H4 (cell line): ENCODE measurements around the gene SGSH. TPM values are rescaled to one million over a fixed set of nuclear protein-coding genes. Genes with fewer than 3 reads are reported as not detected.

Source experiments
- DNase-seq: peaks from one replicate; pipeline ENCODE4 v3.0.0-alpha.2; 2015; ENCODE audit warnings: low spot score
- total RNA-seq: library from RNA; depleted of rRNA; stranded (reverse); fragments of >200 nt; shearing (Covaris generic); gene quantifications from 2 replicates; pipeline ENCODE4 v1.2.3, GENCODE V29; 2014

The SGSH gene
- total RNA-seq, 1 experiment from 2014 or later: 12.3 TPM

DNA sequence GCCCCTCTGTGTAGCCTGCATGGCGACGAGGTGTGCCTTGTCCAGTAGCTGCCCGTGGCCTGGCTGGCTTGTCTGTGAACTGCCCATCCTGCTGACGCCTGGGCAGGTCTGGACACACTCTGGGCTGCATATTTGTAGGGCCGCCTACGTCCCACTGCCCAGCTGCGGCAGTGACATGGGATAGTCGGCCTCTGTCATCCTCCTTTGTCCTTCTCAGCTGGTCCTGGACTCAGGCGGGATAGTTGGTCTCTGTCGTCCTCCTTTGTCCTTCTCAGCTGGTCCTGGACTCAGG is 35.8 kb downstream of the SGSH start:
- DNase-seq: no peak

DNA sequence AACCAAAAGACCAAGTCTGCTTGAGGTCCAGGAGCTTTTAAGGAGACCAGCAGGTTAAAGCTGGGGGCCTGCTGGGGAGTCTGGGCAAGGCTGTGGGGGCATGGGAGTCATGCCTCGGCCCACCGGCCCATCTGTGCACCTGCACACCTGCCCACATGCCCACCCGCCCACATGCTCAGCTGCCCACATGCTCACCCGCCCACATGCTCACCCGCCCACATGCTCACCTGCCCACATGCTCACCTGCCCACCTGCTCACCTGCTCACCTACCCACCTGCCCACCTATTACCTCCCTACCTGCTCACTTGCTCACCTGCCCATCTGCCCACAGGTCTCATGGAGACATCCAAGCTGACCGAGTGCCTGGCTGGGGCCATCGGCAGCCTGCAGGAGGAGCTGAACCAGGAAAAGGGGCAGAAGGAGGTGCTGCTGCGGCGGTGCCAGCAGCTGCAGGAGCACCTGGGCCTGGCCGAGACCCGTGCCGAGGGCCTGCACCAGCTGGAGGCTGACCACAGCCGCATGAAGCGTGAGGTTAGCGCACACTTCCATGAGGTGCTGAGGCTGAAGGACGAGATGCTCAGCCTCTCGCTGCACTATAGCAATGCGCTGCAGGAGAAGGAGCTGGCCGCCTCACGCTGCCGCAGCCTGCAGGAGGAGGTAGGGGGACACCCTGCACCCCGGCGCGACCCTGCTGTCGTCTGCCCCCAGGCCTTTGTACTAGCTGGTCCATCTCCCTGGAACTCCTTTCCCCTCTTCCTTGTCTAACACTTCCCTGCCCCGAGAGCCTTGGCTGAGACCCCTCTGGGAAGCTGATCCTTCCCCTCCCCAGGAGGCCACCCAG is 36.3 kb downstream of the SGSH start:
- no peak for DNase-seq

DNA sequence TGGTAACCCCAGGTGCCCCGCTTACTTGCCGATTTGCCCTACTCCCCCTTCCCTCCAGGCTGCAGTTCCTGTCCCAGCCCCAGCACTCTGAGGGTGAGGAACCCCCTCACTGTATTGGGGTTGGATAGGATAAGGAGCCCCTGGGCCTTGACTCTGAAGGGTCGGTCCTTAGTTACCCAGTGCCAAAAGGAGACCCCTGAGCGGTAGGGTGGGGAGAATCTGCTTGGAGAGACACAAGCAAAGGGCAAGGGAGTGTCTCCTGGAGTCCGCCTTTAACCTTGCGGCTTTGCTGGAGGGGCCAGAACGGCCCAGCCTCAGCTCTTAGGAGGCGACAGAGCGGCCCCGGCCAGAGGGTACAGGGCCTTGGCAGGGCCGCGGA is 37.3 kb downstream of the SGSH start:
- no peak for DNase-seq

DNA sequence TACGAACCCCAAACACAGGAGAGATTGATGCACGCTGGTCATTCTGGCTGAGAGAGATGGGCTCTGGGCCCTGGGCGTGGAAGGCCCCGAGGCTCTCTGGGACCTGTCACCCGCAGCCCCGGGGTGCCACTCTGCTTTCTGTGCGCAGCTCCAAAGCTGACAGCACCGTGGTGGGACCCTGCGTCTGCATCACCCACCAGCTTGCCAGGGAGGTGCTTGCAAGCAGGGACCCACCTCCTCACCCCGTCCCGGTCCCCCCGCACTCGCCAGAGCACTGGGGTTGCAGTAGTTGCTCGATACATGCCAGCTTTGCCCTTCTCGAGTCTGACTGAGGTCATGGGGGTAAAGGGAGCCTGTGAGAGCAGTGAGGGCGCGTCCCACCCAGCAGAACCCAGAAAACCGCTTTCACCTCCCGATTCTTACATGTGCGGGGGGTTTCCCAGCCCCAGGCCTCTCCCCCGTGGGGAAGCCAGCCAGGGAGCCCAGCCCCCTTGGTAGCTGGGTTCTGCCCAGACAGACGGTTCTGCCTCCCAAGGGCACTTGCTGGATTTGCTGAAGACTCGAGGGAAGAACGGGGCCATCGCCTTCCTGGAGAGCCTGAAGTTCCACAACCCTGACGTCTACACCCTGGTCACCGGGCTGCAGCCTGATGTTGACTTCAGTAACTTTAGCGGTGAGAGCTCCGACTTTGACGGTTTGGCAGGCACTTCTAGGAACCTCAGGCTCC is 37.9 kb downstream of the SGSH start:
- no peak for DNase-seq

DNA sequence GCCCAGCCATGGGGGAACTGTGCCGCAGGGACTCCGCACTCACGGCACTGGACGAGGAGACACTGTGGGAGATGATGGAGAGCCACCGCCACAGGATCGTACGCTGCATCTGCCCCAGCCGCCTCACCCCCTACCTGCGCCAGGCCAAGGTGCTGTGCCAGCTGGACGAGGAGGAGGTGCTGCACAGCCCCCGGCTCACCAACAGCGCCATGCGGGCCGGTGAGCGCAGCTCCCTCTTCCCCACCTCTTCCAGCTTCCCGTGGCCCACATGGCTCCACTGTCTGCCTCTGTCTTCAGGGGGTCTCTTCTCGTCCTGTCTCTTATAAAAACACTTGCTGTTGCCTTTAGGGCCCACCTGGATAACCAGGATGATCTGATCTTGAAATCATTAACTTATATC is 38.7 kb downstream of the SGSH start:
- DNase-seq: no peak

DNA sequence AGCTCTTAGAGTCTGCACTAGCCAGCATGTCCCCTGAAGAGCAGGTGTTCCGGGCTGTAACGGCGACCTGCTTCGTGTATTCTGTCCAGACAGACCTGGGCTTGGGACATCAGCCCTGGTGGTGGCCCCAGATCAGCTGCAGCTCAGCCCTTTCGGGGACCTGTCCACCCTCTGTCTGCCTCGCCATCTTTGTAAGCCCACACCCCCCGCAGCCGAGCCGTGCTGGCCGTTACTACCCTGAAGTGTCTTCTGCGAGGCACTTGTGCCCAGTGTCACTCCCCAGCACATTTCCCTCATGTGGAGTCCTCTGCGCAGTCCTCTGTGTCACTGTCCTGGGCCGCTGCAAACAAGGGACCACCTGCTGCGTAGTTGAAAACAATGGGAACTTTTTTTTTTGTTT is 39.9 kb downstream of the SGSH start:
- no peak for DNase-seq

DNA sequence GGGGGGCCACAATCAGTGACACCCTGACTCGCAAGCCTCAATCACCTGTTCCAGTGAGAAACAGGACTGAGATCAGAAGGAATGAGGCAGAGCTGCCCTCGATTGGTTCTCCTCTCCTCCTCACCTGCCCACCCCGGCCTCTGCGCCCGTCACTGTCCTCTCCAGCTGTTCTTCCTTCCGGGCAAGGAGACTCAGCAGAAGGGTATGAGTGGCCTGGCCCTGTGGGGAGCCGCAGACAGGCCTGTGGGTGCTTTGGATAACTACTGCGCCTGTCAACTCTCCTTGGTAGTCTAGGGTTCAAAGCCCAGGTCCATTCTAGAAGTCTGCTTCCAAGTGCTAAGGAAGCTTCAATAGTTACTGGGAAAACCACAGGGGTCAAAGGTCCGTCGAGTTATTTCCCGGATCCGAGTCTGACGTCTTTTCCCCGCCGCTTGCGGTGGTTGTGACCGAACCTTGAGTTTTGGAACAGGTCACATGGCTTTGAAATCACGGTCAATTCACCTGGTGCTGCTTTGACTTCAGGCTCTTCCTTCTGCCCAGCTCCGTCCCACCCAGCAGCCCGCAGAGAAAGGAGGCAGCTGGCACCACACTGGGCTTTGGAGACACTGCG is 42.0 kb downstream of the SGSH start:
- DNase-seq: no peak

DNA sequence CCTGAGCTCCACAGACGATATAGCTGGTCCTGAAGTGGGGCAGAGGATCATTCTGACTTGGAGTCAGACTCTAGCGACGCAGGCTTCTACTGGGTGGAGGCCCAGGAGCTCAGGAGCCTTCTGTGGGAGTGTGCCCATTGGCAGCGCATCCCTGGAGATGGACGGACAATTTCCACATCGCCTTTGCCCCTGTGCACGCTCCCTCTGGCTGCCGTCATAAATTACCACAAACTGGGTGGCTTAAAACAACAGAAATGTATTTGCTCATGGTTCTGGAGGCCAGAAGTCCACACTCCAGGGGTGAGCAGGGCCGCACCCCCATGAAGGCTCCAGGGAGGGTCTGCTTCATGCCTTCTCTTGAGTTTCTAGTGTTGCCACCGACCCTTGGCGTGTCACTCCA is 43.4 kb downstream of the SGSH start:
- no peak for DNase-seq

DNA sequence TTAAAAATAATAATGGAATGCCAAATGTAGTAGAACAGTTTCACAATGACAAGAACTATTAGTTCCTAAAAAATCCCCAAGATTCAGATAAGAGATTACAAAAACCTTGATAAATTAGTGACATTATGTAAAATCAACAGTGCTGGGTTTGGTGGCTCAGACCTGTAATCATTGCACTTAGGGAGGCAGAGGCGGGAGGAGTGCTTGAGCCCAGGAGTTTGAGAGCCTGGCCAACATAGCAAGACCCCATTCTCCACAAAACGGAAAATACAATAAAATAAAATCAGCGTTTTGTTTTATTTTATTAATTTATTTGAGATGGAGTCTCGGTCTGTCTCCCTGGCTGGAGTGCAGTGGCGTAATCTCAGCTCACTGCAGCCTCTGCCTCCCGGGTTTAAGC is 46.2 kb downstream of the SGSH start:
- no peak for DNase-seq

DNA sequence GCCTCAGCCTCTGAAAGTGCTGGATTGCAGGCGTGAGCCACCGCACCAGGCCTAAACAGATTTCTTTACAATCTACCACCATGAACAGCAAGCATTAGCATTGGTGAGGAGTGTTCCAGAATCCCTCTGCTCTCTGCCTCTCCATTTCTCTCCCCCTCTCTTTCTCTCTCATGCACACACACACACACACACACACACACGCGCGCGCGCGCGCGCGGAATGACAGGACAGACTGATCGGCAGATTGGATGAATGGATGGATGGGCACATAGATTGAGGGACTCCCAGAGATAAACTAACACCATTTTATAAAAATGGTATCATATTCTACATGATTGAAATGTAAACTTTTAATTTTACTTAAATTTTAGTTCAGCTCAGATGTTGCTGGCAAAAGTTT is 47.0 kb downstream of the SGSH start:
- DNase-seq: no peak

DNA sequence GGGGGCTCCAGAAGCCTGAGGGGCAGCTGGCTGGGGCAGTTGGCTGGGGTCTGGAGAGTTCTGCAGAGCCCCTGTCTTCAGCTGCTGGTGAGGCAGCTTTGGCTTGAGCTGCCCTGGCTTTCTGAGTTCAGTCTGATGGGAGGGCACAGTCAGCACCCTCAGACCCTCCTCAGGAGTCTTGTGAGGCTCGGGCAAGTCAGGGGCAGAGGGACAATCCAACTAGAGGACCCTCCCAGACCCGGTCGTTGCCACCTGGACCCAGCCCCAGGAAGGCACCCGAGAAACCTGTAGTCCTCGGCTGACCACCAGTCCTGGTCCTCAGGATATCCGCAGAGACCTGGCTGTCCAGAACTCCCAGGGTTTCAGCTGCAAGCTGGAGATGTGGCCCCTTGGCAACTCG is 48.5 kb downstream of the SGSH start:
- no peak for DNase-seq

DNA sequence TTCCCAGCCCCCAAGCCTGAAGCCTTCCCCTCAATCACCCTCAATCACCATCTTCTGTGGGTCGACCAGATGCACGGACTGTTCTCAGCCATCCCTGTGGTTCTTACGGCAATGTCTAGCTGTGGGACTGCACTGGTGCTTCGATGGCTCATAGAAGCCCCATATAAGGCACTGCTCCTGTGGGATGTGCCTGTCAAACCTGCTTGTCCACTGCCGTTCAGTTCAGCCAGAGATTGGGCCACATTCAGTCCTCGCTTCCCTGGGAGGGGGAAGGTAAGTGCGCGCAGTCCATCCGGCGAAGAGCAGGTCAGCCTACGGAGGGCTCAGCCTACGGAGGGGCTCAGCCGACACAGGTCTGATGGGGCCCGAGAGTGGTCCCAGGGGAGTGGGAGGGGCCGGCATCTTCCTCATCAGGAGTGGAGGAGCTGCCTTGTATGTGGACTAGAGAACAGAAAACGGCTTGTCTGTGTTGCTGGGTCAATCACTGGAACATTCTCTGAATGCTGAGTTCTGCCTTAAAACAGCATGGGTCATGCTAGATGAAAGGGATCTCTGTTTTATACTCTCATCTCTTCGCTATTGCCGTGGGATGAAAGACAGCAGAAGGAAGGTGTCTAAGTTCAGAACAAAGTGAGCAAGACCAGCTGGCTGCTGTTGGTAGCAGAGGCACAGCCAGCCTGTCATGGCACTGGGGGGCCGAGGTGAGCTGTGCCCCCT is 50.2 kb downstream of the SGSH start, which contains the start of gene CARD14:
Gene CARD14 (plus strand): TSS at position 247 of the 717 bp plus-strand sequence. CDS start 11,409 bp downstream, outside the sequence.
- DNase-seq: no peak

DNA sequence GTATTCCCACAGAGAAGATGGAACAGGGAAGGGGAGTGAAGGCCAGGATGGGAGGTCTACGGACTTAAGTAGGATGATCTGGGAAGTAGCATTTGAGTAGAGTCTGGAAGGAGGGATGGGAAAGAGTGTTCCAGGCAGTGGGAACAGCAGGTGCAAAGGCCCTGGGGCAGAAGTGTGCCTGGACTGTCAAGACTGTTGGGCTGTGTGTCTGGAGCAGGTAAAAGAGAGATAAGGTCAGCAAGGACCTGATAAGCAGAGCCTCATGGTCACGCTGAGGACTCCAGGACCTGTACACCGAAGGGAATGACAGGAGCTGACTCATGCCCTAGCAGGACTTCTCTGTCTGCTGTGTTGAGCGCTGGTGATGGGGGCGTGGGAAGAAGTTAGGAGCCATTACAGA is 51.0 kb downstream of the SGSH start:
- no peak for DNase-seq

DNA sequence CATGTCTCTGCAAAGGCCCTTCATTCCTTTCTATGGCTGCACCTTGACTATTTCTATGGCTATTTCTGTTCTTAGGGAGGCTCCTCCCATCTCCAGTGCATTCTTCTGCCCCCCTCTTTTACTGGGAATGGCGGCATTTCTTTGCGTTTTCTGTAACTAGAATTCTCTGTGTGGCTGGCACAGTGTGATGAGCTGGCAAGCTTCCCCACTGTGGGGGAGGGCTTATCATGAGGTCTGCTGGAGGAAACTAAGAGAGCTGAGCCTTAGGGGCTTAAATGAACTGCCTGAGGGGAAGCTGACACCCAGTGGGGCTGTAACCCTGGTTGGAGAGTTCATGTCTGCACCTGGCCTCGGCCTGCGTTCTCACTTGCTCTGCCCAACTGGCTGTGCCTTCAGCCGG is 51.8 kb downstream of the SGSH start:
- DNase-seq: no peak

DNA sequence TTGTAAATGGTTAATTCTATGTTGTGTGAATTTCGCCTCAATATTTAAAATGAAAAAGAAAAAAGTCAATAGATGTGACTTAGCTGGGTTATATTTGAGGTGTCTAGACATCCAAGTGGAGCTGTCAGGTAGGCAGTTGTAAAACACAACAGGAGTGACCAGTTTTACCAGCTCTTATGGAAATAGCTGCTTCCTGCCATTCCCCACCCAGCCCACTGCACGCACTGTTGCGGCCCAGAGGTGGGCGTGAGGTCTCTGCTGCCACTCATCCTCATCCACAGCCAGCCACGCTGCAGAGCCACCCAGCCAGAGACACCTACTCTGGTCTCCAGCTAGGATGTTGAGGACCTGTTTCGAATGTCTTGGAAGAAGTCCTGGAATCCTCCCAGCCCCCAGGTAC is 53.7 kb downstream of the SGSH start:
- DNase-seq: no peak

DNA sequence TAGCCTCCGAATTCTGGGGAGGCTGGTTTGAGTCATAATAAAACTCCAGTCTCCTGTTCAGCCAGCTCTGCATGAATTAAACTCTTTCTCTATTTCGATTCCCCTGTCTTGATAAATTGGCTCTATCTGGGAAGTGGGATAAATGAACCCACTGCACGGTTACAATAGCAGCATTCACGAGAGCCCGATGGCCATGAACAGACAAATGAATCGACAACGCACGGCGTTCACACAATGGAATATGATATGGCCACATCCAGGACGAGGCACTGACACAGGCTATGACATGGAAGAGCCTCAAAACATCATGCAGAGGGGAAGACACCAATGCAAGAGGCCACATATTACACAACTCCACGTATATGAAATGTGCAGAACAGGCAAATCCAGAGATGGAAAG is 55.9 kb downstream of the SGSH start:
- no peak for DNase-seq

DNA sequence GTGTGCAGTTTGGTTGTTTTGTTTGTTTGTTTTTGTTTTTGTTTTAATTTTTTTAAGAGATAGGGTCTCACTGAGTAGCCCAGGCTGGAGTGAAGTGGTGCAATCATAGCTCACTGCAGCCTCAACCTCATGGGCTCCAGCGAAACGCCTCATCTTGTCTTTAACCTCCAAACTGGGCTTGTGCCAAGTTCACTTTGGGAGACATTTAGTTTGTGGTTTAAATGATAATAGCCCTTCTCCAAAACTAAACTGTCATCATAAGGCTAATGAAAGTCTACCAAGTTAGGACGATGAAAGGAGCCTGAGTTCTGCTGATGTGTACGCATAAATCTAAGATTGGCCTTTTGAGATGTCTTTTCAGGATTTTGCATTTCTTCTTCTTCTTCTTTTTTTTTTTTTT is 56.8 kb downstream of the SGSH start:
- no peak for DNase-seq

DNA sequence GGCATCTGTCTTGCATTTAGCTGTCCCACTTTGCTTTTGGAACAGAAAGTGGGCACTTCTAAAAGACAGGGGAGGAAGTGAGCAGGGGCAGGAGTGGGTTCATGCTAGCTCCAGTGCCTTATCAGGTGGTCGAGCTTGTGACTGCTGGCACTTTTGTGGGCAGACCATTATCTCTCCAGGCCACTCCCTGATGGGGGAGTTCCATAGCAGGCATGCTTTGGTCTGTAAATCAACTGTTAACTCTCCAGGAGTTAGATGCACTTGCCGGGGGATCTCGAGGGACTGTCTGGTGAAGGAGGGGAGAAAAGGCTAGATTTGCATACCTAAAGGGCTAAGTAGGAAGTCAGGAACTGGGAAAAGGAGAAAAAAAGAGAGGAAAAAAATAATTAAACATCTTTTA is 59.6 kb downstream of the SGSH start:
- no peak for DNase-seq
